ENCODE measurements around the gene RAD51D. TPM values are rescaled to one million over a fixed set of nuclear protein-coding genes. Genes with fewer than 3 reads are reported as not detected.

Gene RAD51D
- polyA plus RNA-seq, 1 of the 3 experiments (the other 2 are of a cell fraction) = 11.6 TPM

DNA sequence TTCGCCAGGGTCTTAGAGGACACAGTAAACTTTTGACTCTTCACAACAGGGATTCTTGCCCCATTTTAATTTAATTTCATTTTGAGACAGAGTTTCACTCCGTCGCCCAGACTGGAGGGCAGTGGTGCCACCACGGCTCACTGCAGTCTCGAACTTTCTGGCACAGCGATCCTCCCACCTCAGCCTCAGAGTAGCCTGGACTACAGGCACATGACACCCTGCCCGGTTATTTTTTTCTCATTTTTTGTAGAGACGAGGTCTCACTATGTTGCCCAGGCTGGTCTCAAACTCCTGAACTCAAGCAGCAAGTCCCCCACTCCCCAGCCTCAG is 22.8 kb upstream of the RAD51D start:
- no peak overlapping the region for H3K9ac ChIP-seq
- H3K27me3 ChIP-seq (ENCODE audit: insufficient read depth) = peaks cover 4% of the 10 kb centered on the region; the same call in 1 of the 2 replicates
- no peak for DNase-seq
- WGBS (ENCODE audit: low lambda C conversion rate) = 26% methylated on average over 8 of the region's 8 CpGs
- H3K4me1 ChIP-seq (ENCODE audit: control insufficient read depth in 1 of 2, insufficient read depth in 2 of 2, low read depth in 1 of 2, low read length in 1 of 2) = peaks cover 0 to 3% of the 10 kb centered on the region in 2 experiments; a peak in 1 of 4 replicates
- peaks cover 29% of the 10 kb centered on the region for H3K79me2 ChIP-seq (ENCODE audit: insufficient read depth)
- CTCF ChIA-PET = interaction anchor here (1.0 to 3.4 kb wide), 3 partner anchors 10 to 14 kb away, joined by 3 to 11 read pairs (median 6); no protein-coding TSS in a partner anchor
- H3K9me2 ChIP-seq = no peaks in the 10 kb centered on the region
- POLR2A ChIA-PET = interaction anchor here (1.0 to 1.1 kb wide), 2 partner anchors 11 to 23 kb away, joined by 3 to 5 read pairs; partner anchors contain the start of gene RAD51D
- H4K20me1 ChIP-seq (ENCODE audit: insufficient read depth) = no peaks in the 10 kb centered on the region
- TF ChIP-seq TAF1 (IDR thresholded peaks at IDR 0.05; ENCODE audit: borderline replicate concordance, low read depth, low read length) (no peak), TCF12 (IDR thresholded peaks at IDR 0.05) (no peak), GATA2 (CRISPR knock-in tag; IDR thresholded peaks at IDR 0.05) (no peak), PBX3 (IDR thresholded peaks at IDR 0.05) (no peak), RCOR1 (IDR thresholded peaks at IDR 0.05; ENCODE audit: low read length) (no peak), FOSL2 (IDR thresholded peaks at IDR 0.05; ENCODE audit: borderline replicate concordance, low read depth) (no peak), TEAD4 (IDR thresholded peaks at IDR 0.05; ENCODE audit: borderline replicate concordance, insufficient read depth) (no peak), USF1 (IDR thresholded peaks at IDR 0.05; ENCODE audit: borderline replicate concordance, low read depth) (no peak), SMC3 (IDR thresholded peaks at IDR 0.05; ENCODE audit: low read depth, low read length) (no peak), FOXJ3 (CRISPR knock-in tag; IDR thresholded peaks at IDR 0.05) (no peak), POLR2AphosphoS5 (IDR thresholded peaks at IDR 0.05; ENCODE audit: low read depth, low read length) (no peak), REST (IDR thresholded peaks at IDR 0.05; ENCODE audit: low read depth, low read length) (no peak), YY1 (IDR thresholded peaks at IDR 0.05; ENCODE audit: low read depth) (no peak)
- TF ChIP-seq, protein P1, sequence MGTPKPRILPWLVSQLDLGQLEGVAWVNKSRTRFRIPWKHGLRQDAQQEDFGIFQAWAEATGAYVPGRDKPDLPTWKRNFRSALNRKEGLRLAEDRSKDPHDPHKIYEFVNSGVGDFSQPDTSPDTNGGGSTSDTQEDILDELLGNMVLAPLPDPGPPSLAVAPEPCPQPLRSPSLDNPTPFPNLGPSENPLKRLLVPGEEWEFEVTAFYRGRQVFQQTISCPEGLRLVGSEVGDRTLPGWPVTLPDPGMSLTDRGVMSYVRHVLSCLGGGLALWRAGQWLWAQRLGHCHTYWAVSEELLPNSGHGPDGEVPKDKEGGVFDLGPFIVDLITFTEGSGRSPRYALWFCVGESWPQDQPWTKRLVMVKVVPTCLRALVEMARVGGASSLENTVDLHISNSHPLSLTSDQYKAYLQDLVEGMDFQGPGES (IDR thresholded peaks at IDR 0.05; ENCODE audit: low read depth, low read length) = no peak
- TF ChIP-seq, protein P2, sequence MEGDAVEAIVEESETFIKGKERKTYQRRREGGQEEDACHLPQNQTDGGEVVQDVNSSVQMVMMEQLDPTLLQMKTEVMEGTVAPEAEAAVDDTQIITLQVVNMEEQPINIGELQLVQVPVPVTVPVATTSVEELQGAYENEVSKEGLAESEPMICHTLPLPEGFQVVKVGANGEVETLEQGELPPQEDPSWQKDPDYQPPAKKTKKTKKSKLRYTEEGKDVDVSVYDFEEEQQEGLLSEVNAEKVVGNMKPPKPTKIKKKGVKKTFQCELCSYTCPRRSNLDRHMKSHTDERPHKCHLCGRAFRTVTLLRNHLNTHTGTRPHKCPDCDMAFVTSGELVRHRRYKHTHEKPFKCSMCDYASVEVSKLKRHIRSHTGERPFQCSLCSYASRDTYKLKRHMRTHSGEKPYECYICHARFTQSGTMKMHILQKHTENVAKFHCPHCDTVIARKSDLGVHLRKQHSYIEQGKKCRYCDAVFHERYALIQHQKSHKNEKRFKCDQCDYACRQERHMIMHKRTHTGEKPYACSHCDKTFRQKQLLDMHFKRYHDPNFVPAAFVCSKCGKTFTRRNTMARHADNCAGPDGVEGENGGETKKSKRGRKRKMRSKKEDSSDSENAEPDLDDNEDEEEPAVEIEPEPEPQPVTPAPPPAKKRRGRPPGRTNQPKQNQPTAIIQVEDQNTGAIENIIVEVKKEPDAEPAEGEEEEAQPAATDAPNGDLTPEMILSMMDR (IDR thresholded peaks at IDR 0.05) = no peak
- TF ChIP-seq, protein P3, sequence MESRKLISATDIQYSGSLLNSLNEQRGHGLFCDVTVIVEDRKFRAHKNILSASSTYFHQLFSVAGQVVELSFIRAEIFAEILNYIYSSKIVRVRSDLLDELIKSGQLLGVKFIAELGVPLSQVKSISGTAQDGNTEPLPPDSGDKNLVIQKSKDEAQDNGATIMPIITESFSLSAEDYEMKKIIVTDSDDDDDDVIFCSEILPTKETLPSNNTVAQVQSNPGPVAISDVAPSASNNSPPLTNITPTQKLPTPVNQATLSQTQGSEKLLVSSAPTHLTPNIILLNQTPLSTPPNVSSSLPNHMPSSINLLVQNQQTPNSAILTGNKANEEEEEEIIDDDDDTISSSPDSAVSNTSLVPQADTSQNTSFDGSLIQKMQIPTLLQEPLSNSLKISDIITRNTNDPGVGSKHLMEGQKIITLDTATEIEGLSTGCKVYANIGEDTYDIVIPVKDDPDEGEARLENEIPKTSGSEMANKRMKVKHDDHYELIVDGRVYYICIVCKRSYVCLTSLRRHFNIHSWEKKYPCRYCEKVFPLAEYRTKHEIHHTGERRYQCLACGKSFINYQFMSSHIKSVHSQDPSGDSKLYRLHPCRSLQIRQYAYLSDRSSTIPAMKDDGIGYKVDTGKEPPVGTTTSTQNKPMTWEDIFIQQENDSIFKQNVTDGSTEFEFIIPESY (IDR thresholded peaks at IDR 0.05; ENCODE audit: borderline replicate concordance, low read depth) = no peak
- peak overlapping the region; percentile 98; the same call in 1 of the 2 replicates for H3K4me2 ChIP-seq
- peaks cover 13 to 19% of the 10 kb centered on the region in 2 experiments for H3K36me3 ChIP-seq (replicated peaks in 1 of 2; ENCODE audit: control insufficient read depth in 1 of 2, insufficient read depth in 2 of 2, low read length in 1 of 2)
- H2AFZ ChIP-seq (ENCODE audit: low read depth) = 0 out of 2 replicates have a peak overlapping the region, but pooled peaks have one; percentile 4
- H3F3A ChIP-seq (replicated peaks; ENCODE audit: insufficient read depth) = no peaks in the 10 kb centered on the region
- H3K4me3 ChIP-seq (ENCODE audit: low read depth in 2 of 2, low read length in 1 of 2) = peak overlapping the region in 1 of 2 experiments; percentile 99; a peak in 1 of 4 replicates
- no peak overlapping the region for H3K27ac ChIP-seq (ENCODE audit: low read depth in 2 of 2, low read length in 1 of 2)
- no peaks in the 10 kb centered on the region for H3K9me3 ChIP-seq
